ENCODE measurements around the gene MYO6.
"Not testable (repeated sequence)": the region's sequence is repeated elsewhere in the genome, so short reads cannot be mapped to it uniquely, and the experiment has no call there.

MYO6 gene

GRCh38 chr6:75727206-75727605 lies 21.8 kb upstream of the MYO6 start:
- no peak for TF ChIP-seq CTCF (conservative IDR thresholded peaks at IDR 0.05; ENCODE audit: low read depth, low read length)
- no peaks in the 10 kb centered on the region for H3K79me2 ChIP-seq (ENCODE audit: insufficient read depth, low read depth)

GRCh38 chr6:75731029-75731428 lies 18.0 kb upstream of the MYO6 start:
- not testable (repeated sequence) for H3K36me3 ChIP-seq (ENCODE audit: insufficient read depth); H3K27ac ChIP-seq; H2AFZ ChIP-seq (ENCODE audit: low read depth); H3K27me3 ChIP-seq (ENCODE audit: insufficient read depth, low read depth); H3K9ac ChIP-seq; H3K4me3 ChIP-seq (IDR thresholded peaks at IDR 0.05; ENCODE audit: insufficient read depth, low read depth, low read length); H3K4me1 ChIP-seq (ENCODE audit: low read depth, poor library complexity, severe bottlenecking); H3K79me2 ChIP-seq (ENCODE audit: insufficient read depth, low read depth); H3K4me2 ChIP-seq; H4K20me1 ChIP-seq (ENCODE audit: insufficient read depth)

More at GRCh38 chr6:75727206-75727605, 21.8 kb upstream of the MYO6 start:
- Histone ChIP-seq H3K27ac (no peak overlapping the region), H2AFZ (ENCODE audit: low read depth) (no peak overlapping the region), H3K4me3 (IDR thresholded peaks at IDR 0.05; ENCODE audit: insufficient read depth, low read depth, low read length) (no peak overlapping the region), H3K9ac (no peak overlapping the region), H3K4me2 (no peak overlapping the region), H4K20me1 (ENCODE audit: insufficient read depth) (no peaks in the 10 kb centered on the region), H3K36me3 (ENCODE audit: insufficient read depth) (no peaks in the 10 kb centered on the region), H3K4me1 (ENCODE audit: low read depth, poor library complexity, severe bottlenecking) (no peaks in the 10 kb centered on the region), H3K27me3 (ENCODE audit: insufficient read depth, low read depth) (no peaks in the 10 kb centered on the region)

GRCh38 chr6:75735491-75736186 lies 13.4 kb upstream of the MYO6 start:
- no peak overlapping the region for H3K9ac ChIP-seq
- no peak overlapping the region for H3K27ac ChIP-seq
- no peaks in the 10 kb centered on the region for H3K27me3 ChIP-seq (ENCODE audit: insufficient read depth, low read depth)
- no peaks in the 10 kb centered on the region for H3K36me3 ChIP-seq (ENCODE audit: insufficient read depth)
- no peaks in the 10 kb centered on the region for H4K20me1 ChIP-seq (ENCODE audit: insufficient read depth)
- no peak overlapping the region for H3K4me3 ChIP-seq (IDR thresholded peaks at IDR 0.05; ENCODE audit: insufficient read depth, low read depth, low read length)
- peaks cover 8% of the 10 kb centered on the region for H3K4me1 ChIP-seq (ENCODE audit: low read depth, poor library complexity, severe bottlenecking)
- H3K79me2 ChIP-seq (ENCODE audit: insufficient read depth, low read depth): no peaks in the 10 kb centered on the region
- H3K4me2 ChIP-seq: no peak overlapping the region
- no peak overlapping the region for H2AFZ ChIP-seq (ENCODE audit: low read depth)
- TF ChIP-seq CTCF (conservative IDR thresholded peaks at IDR 0.05; ENCODE audit: low read depth, low read length): no peak

GRCh38 chr6:75743971-75744370 lies 5.1 kb upstream of the MYO6 start:
- Histone ChIP-seq H2AFZ (ENCODE audit: low read depth) (no peak overlapping the region), H3K4me3 (IDR thresholded peaks at IDR 0.05; ENCODE audit: insufficient read depth, low read depth, low read length) (no peak overlapping the region), H3K36me3 (ENCODE audit: insufficient read depth) (no peaks in the 10 kb centered on the region), H3K4me1 (ENCODE audit: low read depth, poor library complexity, severe bottlenecking) (peaks cover 3% of the 10 kb centered on the region), H3K79me2 (ENCODE audit: insufficient read depth, low read depth) (no peaks in the 10 kb centered on the region), H3K27ac (no peak overlapping the region), H3K9ac (no peak overlapping the region), H3K27me3 (ENCODE audit: insufficient read depth, low read depth) (no peaks in the 10 kb centered on the region), H4K20me1 (ENCODE audit: insufficient read depth) (no peaks in the 10 kb centered on the region), H3K4me2 (no peak overlapping the region)
- TF ChIP-seq CTCF (conservative IDR thresholded peaks at IDR 0.05; ENCODE audit: low read depth, low read length): no peak

GRCh38 chr6:75745404-75745803 lies 3.6 kb upstream of the MYO6 start:
- no peak overlapping the region for H3K4me2 ChIP-seq
- H3K27me3 ChIP-seq (ENCODE audit: insufficient read depth, low read depth): no peaks in the 10 kb centered on the region
- no peaks in the 10 kb centered on the region for H3K79me2 ChIP-seq (ENCODE audit: insufficient read depth, low read depth)
- no peaks in the 10 kb centered on the region for H3K36me3 ChIP-seq (ENCODE audit: insufficient read depth)
- no peak overlapping the region for H3K9ac ChIP-seq
- no peak overlapping the region for H3K27ac ChIP-seq
- no peaks in the 10 kb centered on the region for H4K20me1 ChIP-seq (ENCODE audit: insufficient read depth)
- H3K4me3 ChIP-seq (IDR thresholded peaks at IDR 0.05; ENCODE audit: insufficient read depth, low read depth, low read length): no peak overlapping the region
- TF ChIP-seq CTCF (conservative IDR thresholded peaks at IDR 0.05; ENCODE audit: low read depth, low read length): no peak
- H3K4me1 ChIP-seq (ENCODE audit: low read depth, poor library complexity, severe bottlenecking): peaks cover 3% of the 10 kb centered on the region
- H2AFZ ChIP-seq (ENCODE audit: low read depth): no peak overlapping the region
